OCI-LY7 (cell line): Measurements from ENCODE around the gene ZIC4. TPM values are rescaled to one million over a fixed set of nuclear protein-coding genes. Genes with fewer than 3 reads are reported as not detected.

Source experiments
- BruUV-seq: library from RNA; stranded (reverse); fragments of 400-500 nt; replicated peaks from 2 replicates; lab custom pipeline; 2021; lab: Mats Ljungman, UMichigan
- CTCF ChIA-PET: fragments of 300-600 bp; sonication (Branson Sonifier 250); formaldehyde crosslinking; loops from one replicate; lab custom pipeline; 2022; ENCODE audit warnings: antibody characterized with exemption; ENCODE audit not compliant: unreplicated experiment; lab: Charles Lee
- POLR2A ChIA-PET: fragments of 300-600 bp; sonication (Branson Sonifier 250); formaldehyde crosslinking; loops from one replicate; lab custom pipeline; 2022; ENCODE audit warnings: antibody characterized with exemption; lab: Charles Lee
- DNase-seq: peaks from one replicate; pipeline ENCODE4 v3.0.0-alpha.2; 2015; ENCODE audit warnings: low spot score
- H2AFZ ChIP-seq: fragments of 200-600 bp; sonication (generic), shearing (Covaris generic); 2 replicates; pipeline ENCODE4 v1.6.1; 2014; ENCODE audit warnings: mild to moderate bottlenecking, antibody characterized with exemption, low read length, moderate library complexity
- H3K27ac ChIP-seq: fragments of 200-600 bp; sonication (generic); 2 replicates; pipeline ENCODE4 v1.5.1; 2014; ENCODE audit warnings: mixed run types, low read depth, mild to moderate bottlenecking, moderate library complexity, low read length, inconsistent platforms; ENCODE audit not compliant: poor library complexity, severe bottlenecking
- H3K36me3 ChIP-seq: fragments of 200-600 bp; sonication (generic); 2 replicates; pipeline ENCODE4 v1.6.1; 2014; ENCODE audit warnings: mild to moderate bottlenecking, antibody characterized with exemption, low read length, moderate library complexity, mixed read lengths; ENCODE audit not compliant: insufficient read depth
- H3K4me1 ChIP-seq: fragments of 200-600 bp; sonication (generic); 2 replicates; pipeline ENCODE4 v1.5.1; 2014; ENCODE audit warnings: mild to moderate bottlenecking, low read length; ENCODE audit not compliant: insufficient read depth, poor library complexity, severe bottlenecking
- H3K4me2 ChIP-seq: fragments of 200-600 bp; sonication (generic); 2 replicates; pipeline ENCODE4 v1.6.1; 2014; ENCODE audit warnings: mild to moderate bottlenecking, low read length
- H3K4me3 ChIP-seq: fragments of 200-600 bp; sonication (generic); 2 replicates; pipeline ENCODE4 v1.5.1; 2014; ENCODE audit warnings: mild to moderate bottlenecking, low read depth, low read length; ENCODE audit not compliant: poor library complexity, severe bottlenecking
- H3K79me2 ChIP-seq: fragments of 200-600 bp; sonication (generic); 2 replicates; pipeline ENCODE4 v1.6.1; 2016; ENCODE audit warnings: low read depth, mild to moderate bottlenecking, low read length, moderate library complexity, mixed read lengths; ENCODE audit not compliant: insufficient read depth
- H3K9me2 ChIP-seq: fragments of 200-600 bp; sonication (generic); 2 replicates; pipeline ENCODE4 v1.6.1; 2016; ENCODE audit warnings: mild to moderate bottlenecking, low read length, mixed read lengths; ENCODE audit not compliant: insufficient read depth
- H3K9me3 ChIP-seq: fragments of 200-600 bp; sonication (generic); 2 replicates; pipeline ENCODE4 v1.6.1; 2014; ENCODE audit warnings: mild to moderate bottlenecking, mixed run types, low read length, mixed read lengths
- H4K20me1 ChIP-seq: fragments of 200-600 bp; sonication (generic); 2 replicates; pipeline ENCODE4 v1.6.1; 2014; ENCODE audit warnings: mild to moderate bottlenecking, antibody characterized with exemption, low read length, moderate library complexity, mixed read lengths; ENCODE audit not compliant: insufficient read depth
- CTCF ChIP-seq: fragments of 200-600 bp; sonication (generic); conservative IDR thresholded peaks from 2 replicates; pipeline ENCODE4 v1.5.1; 2014; ENCODE audit warnings: mild to moderate bottlenecking, antibody characterized with exemption, low read length, moderate library complexity, mixed read lengths
- EZH2phosphoT487 ChIP-seq: fragments of 200-600 bp; sonication (generic); IDR thresholded peaks from 2 replicates; pipeline ENCODE4 v1.6.1; 2018; ENCODE audit warnings: low read depth, borderline replicate concordance, mild to moderate bottlenecking, mixed run types, antibody characterized with exemption, low read length, moderate library complexity, mixed read lengths
- intact Hi-C: fragments of 100-400 bp; cut with micrococcal nuclease; formaldehyde crosslinking; loops from one replicate; pipeline ENCODE4 v1.10.0; 2022; ENCODE audit not compliant: unreplicated experiment
- total RNA-seq, 2 experiments: library from RNA; depleted of rRNA in 1 of 2; stranded (reverse); fragments of >200 nt in 1 of 2; shearing (Covaris generic) in 1 of 2; gene quantifications; 2 replicates each; pipeline ENCODE4 v1.2.3, GENCODE V29; 2014 to 2022

The ZIC4 gene
- total RNA-seq, 2 experiments from 2014 or later, result not detected

- Histone ChIP-seq H3K27ac (no peak overlapping the region), H3K79me2 (no peaks in the 10 kb centered on the region), H3K4me1 (no peaks in the 10 kb centered on the region), H3K4me3 (no peak overlapping the region), H2AFZ (no peak overlapping the region), H3K9me2 (no peaks in the 10 kb centered on the region), H3K36me3 (no peaks in the 10 kb centered on the region), H3K4me2 (no peak overlapping the region), H4K20me1 (no peaks in the 10 kb centered on the region), H3K9me3 (no peaks in the 10 kb centered on the region)
- no peak for TF ChIP-seq CTCF
- TF ChIP-seq EZH2phosphoT487, result no peak
- POLR2A ChIA-PET, result no interaction called here
- BruUV-seq, result no TSS peak
- DNase-seq, result no peak
- intact Hi-C loops, result no loop called here
- CTCF ChIA-PET, result no interaction called here
Measured at GRCh38 chr3:147419781-147420224, 13.5 kb upstream of the ZIC4 start.

- H3K9me3 ChIP-seq, result no peaks in the 10 kb centered on the region
- no peak for DNase-seq
- no peaks in the 10 kb centered on the region for H4K20me1 ChIP-seq
- H3K4me1 ChIP-seq, result no peaks in the 10 kb centered on the region
- H2AFZ ChIP-seq, result no peak overlapping the region
- no peaks in the 10 kb centered on the region for H3K79me2 ChIP-seq
- CTCF ChIA-PET, result no interaction called here
- POLR2A ChIA-PET, result interaction anchor here (1.4 kb wide), 1 partner anchor 11 kb away, joined by 3 read pairs; no protein-coding TSS in a partner anchor
- no peak for TF ChIP-seq CTCF
- no peak for TF ChIP-seq EZH2phosphoT487
- H3K9me2 ChIP-seq, result no peaks in the 10 kb centered on the region
- no peaks in the 10 kb centered on the region for H3K36me3 ChIP-seq
- intact Hi-C loops, result no loop called here
- no peak overlapping the region for H3K27ac ChIP-seq
- H3K4me3 ChIP-seq, result no peak overlapping the region
- no TSS peak for BruUV-seq
- H3K4me2 ChIP-seq, result no peak overlapping the region
Measured at GRCh38 chr3:147418808-147419701, 12.7 kb upstream of the ZIC4 start.

GRCh38 chr3:147418371-147418781 is 12.0 kb upstream of the ZIC4 start:
- ChIA-PET POLR2A (interaction anchor here (1.4 kb wide), 1 partner anchor 12 kb away, joined by 3 read pairs; no protein-coding TSS in a partner anchor), CTCF (no interaction called here)
- no peak overlapping the region for H3K4me3 ChIP-seq
- H3K36me3 ChIP-seq, result no peaks in the 10 kb centered on the region
- no peaks in the 10 kb centered on the region for H4K20me1 ChIP-seq
- H3K4me2 ChIP-seq, result no peak overlapping the region
- intact Hi-C loops, result no loop called here
- no TSS peak for BruUV-seq
- no peak overlapping the region for H3K27ac ChIP-seq
- no peak for TF ChIP-seq EZH2phosphoT487
- TF ChIP-seq CTCF, result no peak
- no peaks in the 10 kb centered on the region for H3K4me1 ChIP-seq
- no peak for DNase-seq
- H3K79me2 ChIP-seq, result no peaks in the 10 kb centered on the region
- H3K9me3 ChIP-seq, result no peaks in the 10 kb centered on the region
- no peak overlapping the region for H2AFZ ChIP-seq
- H3K9me2 ChIP-seq, result no peaks in the 10 kb centered on the region
